Measurements from ENCODE around the gene D2HGDH. TPM values are rescaled to one million over a fixed set of nuclear protein-coding genes. Genes with fewer than 3 reads are reported as not detected.

Gene D2HGDH
- total and polyA plus RNA-seq, 2 of the 8 experiments (the other 6 are each of a cell fraction or from before 2014, with no cell fraction given): 3.4 to 8.1 TPM

DNA sequence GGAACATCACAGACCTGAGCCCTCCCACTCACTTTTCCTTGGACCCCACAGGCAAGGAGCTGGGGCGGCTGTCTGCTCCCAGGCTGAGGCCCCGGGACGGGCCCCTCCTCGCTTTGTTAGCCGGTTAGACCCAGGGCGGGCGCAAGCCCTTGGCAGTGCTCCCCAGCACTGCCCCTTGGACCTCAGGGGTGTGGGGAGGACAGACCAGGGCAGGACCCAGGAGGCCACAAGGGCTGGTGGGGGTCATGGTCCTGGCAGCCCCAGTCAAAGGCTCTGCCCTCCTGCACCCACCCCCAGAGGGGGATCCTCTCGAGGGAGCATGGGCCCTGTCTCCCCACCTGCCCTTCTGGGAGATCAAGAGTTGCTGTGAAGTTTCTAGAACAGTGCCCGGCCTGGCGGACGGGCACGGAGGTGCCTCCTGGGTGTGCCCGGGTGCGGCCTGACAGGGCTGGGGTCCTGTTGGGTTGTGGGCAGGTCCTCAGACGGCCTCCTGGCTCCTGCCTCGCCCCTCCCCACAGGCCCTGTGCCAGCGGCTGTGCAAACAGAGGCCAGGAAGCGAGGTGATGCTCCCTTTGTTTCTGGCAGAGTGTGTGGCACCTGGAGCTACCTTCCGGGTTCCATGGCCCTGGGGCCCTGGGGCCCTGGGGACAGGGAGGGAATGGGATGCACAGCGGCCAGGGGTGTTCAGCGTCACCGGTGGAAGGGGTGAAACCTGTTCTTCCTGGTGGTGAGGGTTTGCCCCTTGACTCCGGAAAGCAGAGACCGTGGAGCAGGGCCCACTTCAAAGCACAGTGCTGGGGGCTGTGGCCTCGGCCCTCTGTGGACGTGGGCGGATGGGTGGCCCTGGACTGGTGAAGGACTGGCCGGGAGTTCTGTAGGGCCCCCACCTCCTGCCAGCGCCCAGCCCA lies 39.3 kb downstream of the D2HGDH start (continued):
- TF ChIP-seq JUN (IDR thresholded peaks at IDR 0.05; ENCODE audit: low read depth, low read length) (no peak), YY1 (IDR thresholded peaks at IDR 0.05; ENCODE audit: low read depth, low read length) (no peak), ASH2L (IDR thresholded peaks at IDR 0.05; ENCODE audit: low read length) (no peak), TBP (IDR thresholded peaks at IDR 0.05; ENCODE audit: low read depth, low read length) (no peak), SP1 (IDR thresholded peaks at IDR 0.05; ENCODE audit: low read depth, low read length) (no peak), RBBP5 (IDR thresholded peaks at IDR 0.05; ENCODE audit: borderline replicate concordance, low read depth, low read length) (no peak)
